HepG2 (cell line): Measurements from ENCODE around the gene PARK7. TPM values are rescaled to one million over a fixed set of nuclear protein-coding genes. Genes with fewer than 3 reads are reported as not detected.

Source experiments
- ASH2L ChIP-seq: fragments of 300-600, 200-600 bp; sonication (generic); IDR thresholded peaks from 2 replicates; pipeline ENCODE4 v1.7.0; 2017; ENCODE audit warnings: low read depth, mild to moderate bottlenecking, moderate library complexity, mixed read lengths, low read length; ENCODE audit not compliant: insufficient read length
- CSRNP1 ChIP-seq: sonication (generic); formaldehyde crosslinking; IDR thresholded peaks from 2 replicates; pipeline ENCODE4 v1.8.1; 2023; ENCODE audit warnings: mild to moderate bottlenecking, missing genetic modification reagents
- PCBP1 ChIP-seq: fragments of 200-400 bp; formaldehyde crosslinking; IDR thresholded peaks from 2 replicates; pipeline ENCODE4 v1.6.1; 2017; ENCODE audit warnings: mild to moderate bottlenecking, low read depth, low read length, borderline replicate concordance
- SCMH1 ChIP-seq: sonication (generic); formaldehyde crosslinking; IDR thresholded peaks from 2 replicates; pipeline ENCODE4 v1.9.0; 2021; ENCODE audit warnings: missing genetic modification reagents, mild to moderate bottlenecking, borderline replicate concordance
- ZNF256 ChIP-seq: sonication (generic); formaldehyde crosslinking; conservative IDR thresholded peaks from 2 replicates; pipeline ENCODE4 v1.4.0; 2020; ENCODE audit warnings: missing genetic modification reagents
- ZNF33B ChIP-seq: sonication (generic); formaldehyde crosslinking; IDR thresholded peaks from 2 replicates; pipeline ENCODE4 v1.5.1; 2020; ENCODE audit warnings: mild to moderate bottlenecking, missing genetic modification reagents
- ZNF605 ChIP-seq: sonication (generic); formaldehyde crosslinking; IDR thresholded peaks from 2 replicates; pipeline ENCODE4 v1.8.0; 2022; ENCODE audit warnings: mild to moderate bottlenecking, missing genetic modification reagents
- polyA plus RNA-seq, 8 experiments: library from polyadenylated mRNA; depleted of rRNA in 3 of 8; stranded (reverse) in 7 of 8; unstranded in 1 of 8; fragments of >200 nt; fragmentation: Illumina TruSeq in 4 of 8; extraction: Trizol in 4 of 8; gene quantifications; 2 replicates each; pipeline versions ENCODE4 v1.2.1 to v1.2.3, GENCODE V29; 2011 to 2016; ENCODE audit warnings: low read depth in 4 of 8, missing spikeins in 1 of 8, mixed read lengths in 1 of 8; ENCODE audit not compliant: insufficient read depth in 1 of 8
- total RNA-seq, 5 experiments: library from RNA; depleted of rRNA; stranded (reverse); fragments of >200 nt; fragmentation: Illumina TruSeq; extraction: Trizol; gene quantifications; 2 replicates each; pipeline ENCODE4 v1.2.3, GENCODE V29; 2016; ENCODE audit warnings: low read depth in 1 of 5
- TF ChIP-seq, protein P1 (sequence below): sonication (generic); formaldehyde crosslinking; IDR thresholded peaks from 2 replicates; pipeline ENCODE4 v1.9.0; 2021; ENCODE audit warnings: missing genetic modification reagents, mild to moderate bottlenecking, borderline replicate concordance
- TF ChIP-seq, protein P2 (sequence below): sonication (generic); formaldehyde crosslinking; IDR thresholded peaks from 2 replicates; pipeline ENCODE4 v1.5.0; 2020; ENCODE audit warnings: mild to moderate bottlenecking, missing genetic modification reagents
- TF ChIP-seq, protein P3 (sequence below): sonication (generic); formaldehyde crosslinking; IDR thresholded peaks from 2 replicates; pipeline ENCODE4 v1.5.1; 2020; ENCODE audit warnings: missing genetic modification reagents, mild to moderate bottlenecking, borderline replicate concordance

The PARK7 gene
- total and polyA plus RNA-seq, 2 of the 13 experiments (the other 11 are each of a cell fraction or from before 2014, with no cell fraction given) = 212 to 296 TPM

- TF ChIP-seq SCMH1 (CRISPR knock-in tag) (no peak), ZNF33B (CRISPR knock-in tag) (peak; percentile 73; the same call in 1 of the 2 replicates), ZNF256 (CRISPR knock-in tag) (peak; percentile 20; the same call in 1 of the 2 replicates), ASH2L (peak; percentile 96), PCBP1 (peak; percentile 99), CSRNP1 (peak; percentile 84; the same call in 1 of the 2 replicates), ZNF605 (CRISPR knock-in tag) (peak; percentile 84; the same call in 1 of the 2 replicates)
- TF ChIP-seq, protein P1, sequence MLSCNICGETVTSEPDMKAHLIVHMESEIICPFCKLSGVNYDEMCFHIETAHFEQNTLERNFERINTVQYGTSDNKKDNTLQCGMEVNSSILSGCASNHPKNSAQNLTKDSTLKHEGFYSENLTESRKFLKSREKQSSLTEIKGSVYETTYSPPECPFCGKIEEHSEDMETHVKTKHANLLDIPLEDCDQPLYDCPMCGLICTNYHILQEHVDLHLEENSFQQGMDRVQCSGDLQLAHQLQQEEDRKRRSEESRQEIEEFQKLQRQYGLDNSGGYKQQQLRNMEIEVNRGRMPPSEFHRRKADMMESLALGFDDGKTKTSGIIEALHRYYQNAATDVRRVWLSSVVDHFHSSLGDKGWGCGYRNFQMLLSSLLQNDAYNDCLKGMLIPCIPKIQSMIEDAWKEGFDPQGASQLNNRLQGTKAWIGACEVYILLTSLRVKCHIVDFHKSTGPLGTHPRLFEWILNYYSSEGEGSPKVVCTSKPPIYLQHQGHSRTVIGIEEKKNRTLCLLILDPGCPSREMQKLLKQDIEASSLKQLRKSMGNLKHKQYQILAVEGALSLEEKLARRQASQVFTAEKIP (CRISPR knock-in tag) = no peak
- TF ChIP-seq, protein P2, sequence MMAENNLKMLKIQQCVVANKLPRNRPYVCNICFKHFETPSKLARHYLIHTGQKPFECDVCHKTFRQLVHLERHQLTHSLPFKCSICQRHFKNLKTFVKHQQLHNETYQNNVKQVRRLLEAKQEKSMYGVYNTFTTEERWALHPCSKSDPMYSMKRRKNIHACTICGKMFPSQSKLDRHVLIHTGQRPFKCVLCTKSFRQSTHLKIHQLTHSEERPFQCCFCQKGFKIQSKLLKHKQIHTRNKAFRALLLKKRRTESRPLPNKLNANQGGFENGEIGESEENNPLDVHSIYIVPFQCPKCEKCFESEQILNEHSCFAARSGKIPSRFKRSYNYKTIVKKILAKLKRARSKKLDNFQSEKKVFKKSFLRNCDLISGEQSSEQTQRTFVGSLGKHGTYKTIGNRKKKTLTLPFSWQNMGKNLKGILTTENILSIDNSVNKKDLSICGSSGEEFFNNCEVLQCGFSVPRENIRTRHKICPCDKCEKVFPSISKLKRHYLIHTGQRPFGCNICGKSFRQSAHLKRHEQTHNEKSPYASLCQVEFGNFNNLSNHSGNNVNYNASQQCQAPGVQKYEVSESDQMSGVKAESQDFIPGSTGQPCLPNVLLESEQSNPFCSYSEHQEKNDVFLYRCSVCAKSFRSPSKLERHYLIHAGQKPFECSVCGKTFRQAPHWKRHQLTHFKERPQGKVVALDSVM (CRISPR knock-in tag) = peak; percentile 86
- TF ChIP-seq, protein P3, sequence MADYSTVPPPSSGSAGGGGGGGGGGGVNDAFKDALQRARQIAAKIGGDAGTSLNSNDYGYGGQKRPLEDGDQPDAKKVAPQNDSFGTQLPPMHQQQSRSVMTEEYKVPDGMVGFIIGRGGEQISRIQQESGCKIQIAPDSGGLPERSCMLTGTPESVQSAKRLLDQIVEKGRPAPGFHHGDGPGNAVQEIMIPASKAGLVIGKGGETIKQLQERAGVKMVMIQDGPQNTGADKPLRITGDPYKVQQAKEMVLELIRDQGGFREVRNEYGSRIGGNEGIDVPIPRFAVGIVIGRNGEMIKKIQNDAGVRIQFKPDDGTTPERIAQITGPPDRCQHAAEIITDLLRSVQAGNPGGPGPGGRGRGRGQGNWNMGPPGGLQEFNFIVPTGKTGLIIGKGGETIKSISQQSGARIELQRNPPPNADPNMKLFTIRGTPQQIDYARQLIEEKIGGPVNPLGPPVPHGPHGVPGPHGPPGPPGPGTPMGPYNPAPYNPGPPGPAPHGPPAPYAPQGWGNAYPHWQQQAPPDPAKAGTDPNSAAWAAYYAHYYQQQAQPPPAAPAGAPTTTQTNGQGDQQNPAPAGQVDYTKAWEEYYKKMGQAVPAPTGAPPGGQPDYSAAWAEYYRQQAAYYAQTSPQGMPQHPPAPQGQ = peak; percentile 90; the same call in 1 of the 2 replicates
Measured at GRCh38 chr1:7961216-7962013, at the start of gene PARK7 (continued).
